ENCODE results near the gene MARS2.

DNA sequence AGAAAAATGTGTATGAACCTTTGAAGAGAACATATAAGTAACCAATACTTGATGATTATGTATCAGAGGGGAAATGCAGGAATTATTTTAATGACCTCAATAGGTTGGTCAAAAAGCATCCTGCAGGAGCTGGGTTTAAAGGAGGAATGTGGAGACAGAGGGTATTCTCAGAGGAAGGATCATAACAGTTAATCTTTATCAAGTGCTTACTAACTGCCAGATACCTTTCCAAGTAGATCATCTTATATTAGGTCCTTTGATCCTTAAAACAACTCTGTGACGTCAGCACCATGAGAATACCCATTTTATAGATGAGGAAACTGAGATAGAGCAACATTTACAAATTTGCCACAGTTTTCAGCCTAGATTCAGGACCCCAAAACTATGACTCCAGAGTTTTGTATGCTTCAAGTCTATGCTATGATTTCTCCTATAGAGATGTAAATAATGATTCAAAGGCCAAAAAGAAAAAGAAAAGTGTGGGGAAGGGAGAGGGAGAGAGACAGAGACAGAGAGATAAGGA, 32.7 kb upstream of the MARS2 start:
- TF ChIP-seq, protein P1, sequence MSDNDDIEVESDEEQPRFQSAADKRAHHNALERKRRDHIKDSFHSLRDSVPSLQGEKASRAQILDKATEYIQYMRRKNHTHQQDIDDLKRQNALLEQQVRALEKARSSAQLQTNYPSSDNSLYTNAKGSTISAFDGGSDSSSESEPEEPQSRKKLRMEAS (IDR thresholded peaks at IDR 0.05), result no peak
- no peak for TF ChIP-seq ELF1 (IDR thresholded peaks at IDR 0.05; ENCODE audit: borderline replicate concordance, low read depth)
- TF ChIP-seq, protein P2, sequence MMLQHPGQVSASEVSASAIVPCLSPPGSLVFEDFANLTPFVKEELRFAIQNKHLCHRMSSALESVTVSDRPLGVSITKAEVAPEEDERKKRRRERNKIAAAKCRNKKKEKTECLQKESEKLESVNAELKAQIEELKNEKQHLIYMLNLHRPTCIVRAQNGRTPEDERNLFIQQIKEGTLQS (IDR thresholded peaks at IDR 0.05), result no peak
